Neural crest cell (in vitro differentiated cells): Measurements from ENCODE around the gene GABBR2. TPM values are rescaled to one million over a fixed set of nuclear protein-coding genes. Genes with fewer than 3 reads are reported as not detected.

Source experiments
- DNase-seq: peaks from one replicate; pipeline ENCODE4 v3.0.0; 2021; ENCODE audit warnings: low read depth, mixed read lengths, low spot score
- H3K27ac Mint-ChIP-seq: one replicate; pipeline ENCODE4 v1.8.0; 2021; ENCODE audit warnings: mild to moderate bottlenecking, mixed read lengths; ENCODE audit not compliant: unreplicated experiment
- H3K27me3 Mint-ChIP-seq: 2 replicates; pipeline ENCODE4 v1.8.0; 2021; ENCODE audit warnings: low read depth, mild to moderate bottlenecking, mixed read lengths
- H3K36me3 Mint-ChIP-seq: 2 replicates; pipeline ENCODE4 v1.8.0; 2021; ENCODE audit warnings: low read depth, mild to moderate bottlenecking, mixed read lengths
- H3K4me1 Mint-ChIP-seq: 2 replicates; pipeline ENCODE4 v1.8.0; 2021; ENCODE audit warnings: mixed read lengths
- H3K4me3 Mint-ChIP-seq: one replicate; pipeline ENCODE4 v1.8.0; 2021; ENCODE audit warnings: mild to moderate bottlenecking, mixed read lengths
- H3K9me3 Mint-ChIP-seq: 2 replicates; pipeline ENCODE4 v1.8.0; 2021; ENCODE audit warnings: mixed read lengths
- CTCF ChIP-seq: fragments of 200-600 bp; sonication (generic); conservative IDR thresholded peaks from 2 replicates; pipeline ENCODE4 v1.5.0; 2021; ENCODE audit warnings: antibody characterized with exemption, mild to moderate bottlenecking
- total RNA-seq: library from RNA; stranded (reverse); gene quantifications from 2 replicates; pipeline ENCODE4 v1.2.1, GENCODE V29; 2021

The GABBR2 gene
- total RNA-seq, 1 donor from 2014 or later, result 0.84 TPM

DNA sequence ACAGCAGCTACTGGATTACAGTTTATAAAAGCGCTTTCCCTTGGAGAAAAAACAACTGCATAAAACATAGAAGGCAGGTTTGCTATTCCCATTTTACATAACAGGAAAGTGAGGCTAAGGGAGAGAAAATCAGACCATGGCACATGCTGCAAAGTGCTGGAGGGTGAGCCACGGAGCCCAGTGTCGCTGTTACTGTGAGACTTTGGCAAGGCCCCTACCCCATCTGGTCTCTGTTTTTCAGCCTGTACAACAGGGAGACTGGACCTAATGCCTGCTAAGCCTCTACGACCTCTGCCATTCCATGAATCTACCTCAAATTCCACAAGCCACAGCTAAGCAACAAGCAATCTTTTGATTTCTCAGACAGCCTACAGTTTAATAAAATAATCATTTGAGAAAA, 139.2 kb downstream of the GABBR2 start:
- DNase-seq, result no peak
- Mint-ChIP-seq H3K36me3 (no peaks in the 10 kb centered on the region), H3K4me3 (no peak overlapping the region), H3K27ac (no peak overlapping the region), H3K9me3 (no peaks in the 10 kb centered on the region), H3K4me1 (no peaks in the 10 kb centered on the region), H3K27me3 (peaks cover 2% of the 10 kb centered on the region)
- no peak for TF ChIP-seq CTCF

DNA sequence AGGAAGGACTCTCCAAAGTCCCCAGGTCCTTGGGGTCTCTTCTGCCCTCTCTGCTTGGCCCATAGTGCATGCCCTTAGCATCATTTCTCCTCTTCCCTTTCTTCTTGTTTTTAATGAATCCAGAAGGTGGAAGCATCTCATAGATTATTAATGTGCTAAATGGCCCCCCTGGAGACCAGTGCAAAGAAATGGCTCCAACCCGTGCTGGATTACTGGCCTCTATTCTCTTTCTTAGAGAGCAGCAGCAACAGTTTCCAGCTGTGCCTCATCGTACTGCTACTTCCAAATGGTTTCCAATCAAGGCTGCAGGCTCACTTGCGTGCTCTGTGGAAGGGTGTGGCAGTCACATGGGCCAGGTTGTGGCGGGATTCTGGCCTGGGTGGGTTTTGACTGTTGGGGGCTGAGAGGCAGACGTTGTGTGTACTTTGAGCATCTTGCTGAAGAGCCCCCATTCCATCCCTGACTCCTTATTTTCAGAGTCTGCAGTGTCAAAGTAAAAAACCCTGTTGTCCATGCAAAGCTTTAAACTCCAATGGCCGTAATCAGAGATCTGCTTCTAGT, 139.7 kb downstream of the GABBR2 start:
- Mint-ChIP-seq H3K36me3 (no peaks in the 10 kb centered on the region), H3K27ac (no peak overlapping the region), H3K27me3 (peaks cover 2% of the 10 kb centered on the region), H3K4me1 (no peaks in the 10 kb centered on the region), H3K4me3 (no peak overlapping the region), H3K9me3 (no peaks in the 10 kb centered on the region)
- no peak for DNase-seq
- no peak for TF ChIP-seq CTCF

- no peak for TF ChIP-seq CTCF
- H3K4me1 Mint-ChIP-seq, result no peaks in the 10 kb centered on the region
- peaks cover 2% of the 10 kb centered on the region for H3K27me3 Mint-ChIP-seq
- no peaks in the 10 kb centered on the region for H3K9me3 Mint-ChIP-seq
- H3K27ac Mint-ChIP-seq, result no peak overlapping the region
- H3K4me3 Mint-ChIP-seq, result no peak overlapping the region
- no peak for DNase-seq
- no peaks in the 10 kb centered on the region for H3K36me3 Mint-ChIP-seq
These were observed 140.4 kb downstream of the GABBR2 start for GRCh38 chr9:98568234-98568908.

GRCh38 chr9:98567540-98568233, 141.0 kb downstream of the GABBR2 start:
- Mint-ChIP-seq H3K27ac (no peak overlapping the region), H3K36me3 (no peaks in the 10 kb centered on the region), H3K9me3 (no peaks in the 10 kb centered on the region), H3K27me3 (peaks cover 2% of the 10 kb centered on the region), H3K4me1 (no peaks in the 10 kb centered on the region), H3K4me3 (no peak overlapping the region)
- no peak for TF ChIP-seq CTCF
- no peak for DNase-seq

DNA sequence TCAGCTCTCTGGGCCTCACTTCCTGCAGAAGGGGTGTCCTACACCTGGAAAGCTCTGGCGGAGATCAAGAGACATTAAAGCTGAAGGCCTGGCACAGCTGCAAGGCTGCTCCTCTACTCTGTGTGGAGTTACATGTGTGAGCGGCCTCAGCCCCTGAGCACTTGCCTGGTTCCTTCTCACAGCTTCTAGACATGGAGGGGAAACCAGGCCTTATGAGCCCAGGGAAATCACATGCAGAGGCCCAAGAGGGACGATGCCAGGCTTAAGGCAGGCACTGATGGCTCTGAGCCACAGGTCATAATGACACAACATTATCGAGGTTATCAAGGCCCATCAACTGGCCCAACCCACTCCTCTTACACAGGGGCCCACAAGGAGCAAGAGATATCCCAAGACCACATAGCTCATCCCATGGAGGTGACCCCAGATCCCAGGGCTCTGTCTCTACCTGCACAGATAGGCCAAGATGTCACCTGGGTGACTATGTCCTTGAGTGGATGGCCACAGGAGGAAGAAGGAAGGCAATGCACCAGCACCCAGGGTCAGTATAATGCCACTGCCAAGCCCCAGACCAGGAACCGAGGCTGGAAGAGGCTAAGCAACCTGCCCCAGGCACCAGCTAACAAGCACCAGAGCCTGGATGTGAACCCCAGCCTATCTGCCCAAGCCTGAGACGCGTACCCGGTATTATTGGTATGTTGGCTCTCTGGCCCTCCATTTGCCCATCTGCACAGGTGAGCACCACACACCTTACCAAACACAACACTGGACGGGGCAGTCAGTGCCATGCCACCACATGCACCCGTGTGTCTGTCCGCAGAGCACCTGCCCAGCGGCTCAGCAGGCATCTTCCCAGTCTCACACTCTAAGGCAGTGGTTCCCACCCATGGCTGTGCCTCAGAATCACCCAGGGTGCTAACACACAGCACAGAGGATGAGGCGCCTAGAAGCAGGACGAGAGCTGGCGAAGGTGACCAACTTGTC, 143.3 kb downstream of the GABBR2 start:
- no peak for TF ChIP-seq CTCF
- Mint-ChIP-seq H3K27ac (peak overlapping the region; percentile 93), H3K9me3 (no peaks in the 10 kb centered on the region), H3K4me1 (no peaks in the 10 kb centered on the region), H3K36me3 (no peaks in the 10 kb centered on the region), H3K4me3 (no peak overlapping the region), H3K27me3 (no peaks in the 10 kb centered on the region)
- no peak for DNase-seq
